SU-DHL-6 (cell line): ENCODE measurements around the gene VPREB1.

Source experiments
- H2AFZ ChIP-seq: fragments of 200-600 bp; sonication (generic); 2 replicates; pipeline ENCODE4 v1.6.1; 2014; ENCODE audit warnings: low read depth, mild to moderate bottlenecking, moderate library complexity, mixed read lengths, antibody characterized with exemption, low read length; ENCODE audit not compliant: severe bottlenecking
- H3F3A ChIP-seq: fragments of 200-600 bp; shearing (Covaris generic); 2 replicates; pipeline ENCODE4 v1.6.0; 2016; ENCODE audit warnings: antibody characterized with exemption, mild to moderate bottlenecking; ENCODE audit not compliant: insufficient read depth
- H3K27ac ChIP-seq: fragments of 200-600 bp; sonication (generic); 2 replicates; pipeline ENCODE4 v1.5.1; 2016; ENCODE audit warnings: low read depth, mild to moderate bottlenecking, low read length, moderate library complexity, mixed read lengths
- H3K27me3 ChIP-seq: fragments of 200-600 bp; sonication (generic), shearing (Covaris generic); 2 replicates; pipeline ENCODE4 v1.6.0; 2014; ENCODE audit warnings: mild to moderate bottlenecking, low read length
- H3K36me3 ChIP-seq: fragments of 200-600 bp; sonication (generic); 2 replicates; pipeline ENCODE4 v1.6.1; 2014; ENCODE audit warnings: mild to moderate bottlenecking, low read length, mixed read lengths
- H3K4me2 ChIP-seq: fragments of 300-600, 200-600 bp; shearing (Covaris generic), sonication (generic); 2 replicates; pipeline ENCODE4 v1.6.0; 2014; ENCODE audit warnings: low read length, low read depth, mild to moderate bottlenecking; ENCODE audit not compliant: poor library complexity, severe bottlenecking
- H3K4me3 ChIP-seq: fragments of 200-600 bp; sonication (generic); 2 replicates; pipeline ENCODE4 v1.5.1; 2014; ENCODE audit warnings: antibody characterized with exemption, low read length, mild to moderate bottlenecking, mixed read lengths; ENCODE audit not compliant: insufficient read depth, poor library complexity, severe bottlenecking
- H3K79me2 ChIP-seq: fragments of 200-600 bp; sonication (generic); 2 replicates; pipeline ENCODE4 v1.6.1; 2014; ENCODE audit warnings: mild to moderate bottlenecking, low read length, moderate library complexity; ENCODE audit not compliant: insufficient read depth
- H3K9ac ChIP-seq: fragments of 200-600 bp; sonication (generic); 2 replicates; pipeline ENCODE4 v1.7.0; 2014; ENCODE audit warnings: mild to moderate bottlenecking, low read length
- H3K9me2 ChIP-seq: fragments of 200-600 bp; sonication (generic); replicated peaks from 2 replicates; pipeline ENCODE4 v1.6.1; 2014; ENCODE audit warnings: low read length; ENCODE audit not compliant: insufficient read depth
- H3K9me3 ChIP-seq: fragments of 200-600 bp; sonication (generic); 2 replicates; pipeline ENCODE4 v1.6.1; 2014; ENCODE audit warnings: low read length, mixed read lengths; ENCODE audit not compliant: insufficient read depth
- H4K20me1 ChIP-seq: fragments of 200-600 bp; sonication (generic); 2 replicates; pipeline ENCODE4 v1.6.1; 2014; ENCODE audit warnings: low read depth, mild to moderate bottlenecking, antibody characterized with exemption, low read length, moderate library complexity, mixed read lengths
- CTCF ChIP-seq: fragments of 200-600 bp; sonication (generic); IDR thresholded peaks from one replicate; pipeline ENCODE4 v1.5.1; 2017; ENCODE audit warnings: antibody characterized with exemption, mild to moderate bottlenecking, low read length, moderate library complexity; ENCODE audit not compliant: insufficient read depth, poor library complexity, severe bottlenecking
- EZH2phosphoT487 ChIP-seq: fragments of 200-600 bp; sonication (generic), shearing (Covaris generic); conservative IDR thresholded peaks from 2 replicates; pipeline ENCODE4 v1.6.1; 2018; ENCODE audit warnings: mild to moderate bottlenecking, antibody characterized with exemption, low read length, moderate library complexity, mixed read lengths

The VPREB1 gene

DNA sequence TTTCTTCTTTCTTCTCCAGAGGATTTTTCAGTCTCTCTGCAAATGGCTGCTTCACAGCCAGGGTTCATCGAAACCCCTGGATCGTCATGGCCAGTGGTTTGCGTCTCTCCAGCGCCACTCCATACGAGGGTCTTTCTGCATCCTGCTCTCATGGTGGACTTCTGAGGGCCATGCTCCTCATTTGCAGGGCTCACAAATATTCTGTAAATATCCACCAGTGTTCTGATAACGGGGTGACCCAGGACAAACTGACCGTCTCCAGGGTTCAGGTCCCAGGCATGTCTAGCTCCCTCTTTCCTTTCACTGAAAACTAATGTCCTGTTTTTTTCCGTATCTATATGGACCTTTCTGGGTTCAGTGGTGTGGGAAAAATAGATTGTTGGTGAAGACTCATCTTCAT, 15.7 kb upstream of the VPREB1 start:
- Histone ChIP-seq H3K4me2 (no peak overlapping the region), H3K9me2 (no peaks in the 10 kb centered on the region), H3K27ac (no peak overlapping the region), H3K9ac (no peak overlapping the region), H3K36me3 (no peaks in the 10 kb centered on the region), H4K20me1 (no peaks in the 10 kb centered on the region), H3F3A (no peaks in the 10 kb centered on the region), H2AFZ (no peak overlapping the region), H3K4me3 (no peak overlapping the region), H3K9me3 (no peaks in the 10 kb centered on the region), H3K79me2 (no peaks in the 10 kb centered on the region), H3K27me3 (no peaks in the 10 kb centered on the region)
- TF ChIP-seq CTCF: no peak
- TF ChIP-seq EZH2phosphoT487: no peak

GRCh38 chr22:22229683-22230420, 14.7 kb upstream of the VPREB1 start:
- H3K36me3 ChIP-seq: no peaks in the 10 kb centered on the region
- no peaks in the 10 kb centered on the region for H3K9me3 ChIP-seq
- no peak overlapping the region for H3K4me3 ChIP-seq
- H3F3A ChIP-seq: no peaks in the 10 kb centered on the region
- no peaks in the 10 kb centered on the region for H3K27me3 ChIP-seq
- no peak overlapping the region for H3K9ac ChIP-seq
- TF ChIP-seq EZH2phosphoT487: no peak
- no peak for TF ChIP-seq CTCF
- no peaks in the 10 kb centered on the region for H4K20me1 ChIP-seq
- H2AFZ ChIP-seq: no peak overlapping the region
- H3K27ac ChIP-seq: no peak overlapping the region
- H3K4me2 ChIP-seq: no peak overlapping the region
- H3K9me2 ChIP-seq: no peaks in the 10 kb centered on the region
- no peaks in the 10 kb centered on the region for H3K79me2 ChIP-seq

DNA sequence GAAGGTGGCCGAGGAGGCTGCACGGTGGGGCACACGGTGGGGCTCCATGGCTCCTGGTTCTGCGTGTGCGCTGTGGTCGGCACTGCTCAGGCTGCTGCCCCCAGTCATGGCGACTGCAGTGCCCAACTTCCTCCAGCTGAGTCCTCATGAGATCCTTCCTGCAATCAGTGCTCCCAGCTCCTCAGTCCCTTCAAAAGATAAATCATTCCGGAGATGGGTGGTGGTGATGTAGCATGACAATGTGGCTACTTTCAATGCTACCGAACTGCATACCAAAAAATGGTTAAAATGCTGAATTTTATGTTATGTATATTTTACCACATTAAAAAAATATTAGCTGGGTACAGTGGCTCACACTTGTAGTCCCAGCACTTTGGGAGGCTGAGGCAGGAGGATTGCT, 14.1 kb upstream of the VPREB1 start:
- no peak overlapping the region for H3K27ac ChIP-seq
- H3K9ac ChIP-seq: no peak overlapping the region
- H4K20me1 ChIP-seq: no peaks in the 10 kb centered on the region
- H3K9me3 ChIP-seq: no peaks in the 10 kb centered on the region
- TF ChIP-seq CTCF (no peak), EZH2phosphoT487 (no peak)
- no peaks in the 10 kb centered on the region for H3K36me3 ChIP-seq
- H2AFZ ChIP-seq: no peak overlapping the region
- H3K9me2 ChIP-seq: no peaks in the 10 kb centered on the region
- no peak overlapping the region for H3K4me2 ChIP-seq
- no peaks in the 10 kb centered on the region for H3K27me3 ChIP-seq
- no peaks in the 10 kb centered on the region for H3F3A ChIP-seq
- H3K4me3 ChIP-seq: no peak overlapping the region
- H3K79me2 ChIP-seq: no peaks in the 10 kb centered on the region
